HG03108 (cell line): ENCODE measurements around the gene DUSP3.

Source experiments
- ATAC-seq: cut with Tn5 transposase; IDR thresholded peaks from one replicate; pipeline ENCODE4 v1.9.1; 2021; ENCODE audit warnings: moderate library complexity; ENCODE audit not compliant: unreplicated experiment

DUSP3 gene

GRCh38 chr17:43769426-43769825 lies 9.4 kb downstream of the DUSP3 start:
- ATAC-seq, result no peak

GRCh38 chr17:43768943-43769342 lies 9.8 kb downstream of the DUSP3 start:
- ATAC-seq, result no peak

- no peak for ATAC-seq
Measured at GRCh38 chr17:43768382-43768781, 10.4 kb downstream of the DUSP3 start.

- ATAC-seq, result no peak
Measured at GRCh38 chr17:43767713-43768059, 11.1 kb downstream of the DUSP3 start.

- no peak for ATAC-seq
Measured at GRCh38 chr17:43767053-43767712, 11.6 kb downstream of the DUSP3 start.

GRCh38 chr17:43766413-43767052 lies 12.2 kb downstream of the DUSP3 start:
- ATAC-seq, result no peak

- ATAC-seq, result peak; percentile 62
Measured at GRCh38 chr17:43760254-43760852, 18.4 kb downstream of the DUSP3 start.

GRCh38 chr17:43759836-43760235 lies 18.9 kb downstream of the DUSP3 start:
- ATAC-seq, result no peak

- no peak for ATAC-seq
Measured at GRCh38 chr17:43758497-43759174, 20.1 kb downstream of the DUSP3 start, which contains the start of gene SOST. Gene SOST, minus strand, starts transcription at chr17:43758791. Its CDS starts 50 bp downstream, at chr17:43758741.

GRCh38 chr17:43758086-43758485 lies 20.7 kb downstream of the DUSP3 start:
- ATAC-seq, result no peak

GRCh38 chr17:43757171-43757660 lies 21.6 kb downstream of the DUSP3 start:
- no peak for ATAC-seq

GRCh38 chr17:43756201-43756600 lies 22.6 kb downstream of the DUSP3 start:
- ATAC-seq, result no peak

GRCh38 chr17:43755389-43755875 lies 23.3 kb downstream of the DUSP3 start:
- no peak for ATAC-seq

- ATAC-seq, result no peak
Measured at GRCh38 chr17:43754947-43755346, 23.8 kb downstream of the DUSP3 start.

- ATAC-seq, result no peak
Measured at GRCh38 chr17:43753493-43754129, 25.2 kb downstream of the DUSP3 start.

GRCh38 chr17:43750153-43750552 lies 28.6 kb downstream of the DUSP3 start:
- ATAC-seq, result no peak

GRCh38 chr17:43745541-43745940 lies 33.2 kb downstream of the DUSP3 start:
- no peak for ATAC-seq

GRCh38 chr17:43741636-43742035 lies 37.1 kb downstream of the DUSP3 start:
- no peak for ATAC-seq

- ATAC-seq, result no peak
Measured at GRCh38 chr17:43740541-43740940, 38.2 kb downstream of the DUSP3 start.

- ATAC-seq, result no peak
Measured at GRCh38 chr17:43737722-43738121, 41.1 kb downstream of the DUSP3 start.

- no peak for ATAC-seq
Measured at GRCh38 chr17:43736389-43736788, 42.4 kb downstream of the DUSP3 start.
